ENCODE data around the gene ZACN.

DNA sequence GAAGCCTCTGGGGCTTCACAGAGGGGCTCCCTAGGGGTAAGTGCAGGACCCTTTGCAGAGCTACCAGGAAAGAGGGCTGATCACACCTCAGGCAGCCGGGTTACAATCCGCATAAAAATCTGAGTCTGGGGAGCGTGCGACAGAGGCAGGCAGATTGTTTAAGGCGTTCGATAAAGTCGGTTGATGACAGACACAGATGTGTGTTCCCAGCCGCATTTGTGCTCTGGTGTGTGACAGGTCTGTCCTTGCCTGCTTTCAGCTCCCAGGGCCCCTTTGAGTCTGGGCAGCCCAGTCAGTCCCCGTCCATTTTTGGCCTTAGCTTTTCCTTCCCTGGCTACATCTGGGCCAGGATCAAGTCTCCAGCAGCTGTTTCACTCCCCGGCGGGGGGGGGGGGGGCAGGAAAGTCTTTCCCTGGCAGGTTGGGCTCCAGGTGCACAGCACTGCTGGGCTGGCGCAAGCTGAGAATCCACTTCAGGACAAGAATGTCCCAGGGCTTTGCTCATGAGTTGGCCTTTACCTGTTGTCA lies 1.3 kb upstream of the ZACN start:
- TF ChIP-seq CTCF (conservative IDR thresholded peaks at IDR 0.05; ENCODE audit: low read length): no peak
- TF ChIP-seq EZH2phosphoT487 (IDR thresholded peaks at IDR 0.05; ENCODE audit: borderline replicate concordance): no peak

Measured in Loucy (cell line).